Loucy (cell line): Measurements from ENCODE around the gene SIAH1.

Experiments
- H2AFZ ChIP-seq: fragments of 200-600 bp; sonication (generic); 2 replicates; pipeline ENCODE4 v1.6.0; 2016; ENCODE audit warnings: antibody characterized with exemption, mild to moderate bottlenecking, low read length, moderate library complexity
- H3F3A ChIP-seq: fragments of 200-600 bp; 2 replicates; pipeline ENCODE4 v1.6.0; 2016; ENCODE audit warnings: antibody characterized with exemption, low read depth, mild to moderate bottlenecking
- H3K27me3 ChIP-seq: fragments of 200-600 bp; sonication (generic); 2 replicates; pipeline ENCODE4 v1.6.1; 2014; ENCODE audit warnings: low read length, mild to moderate bottlenecking; ENCODE audit not compliant: insufficient read depth, poor library complexity, severe bottlenecking
- H3K36me3 ChIP-seq: fragments of 200-600 bp; sonication (generic); 2 replicates; pipeline ENCODE4 v1.6.1; 2016; ENCODE audit warnings: low read length; ENCODE audit not compliant: insufficient read depth
- H3K4me1 ChIP-seq: fragments of 200-600 bp; sonication (generic); 2 replicates; pipeline ENCODE4 v1.5.1; 2014; ENCODE audit warnings: low read length, mild to moderate bottlenecking; ENCODE audit not compliant: insufficient read depth, poor library complexity, severe bottlenecking
- H3K4me2 ChIP-seq: fragments of 200-600 bp; sonication (generic); 2 replicates; pipeline ENCODE4 v1.6.0; 2014; ENCODE audit warnings: antibody characterized with exemption, low read length, low read depth, mild to moderate bottlenecking; ENCODE audit not compliant: poor library complexity, severe bottlenecking
- H3K4me3 ChIP-seq: fragments of 200-600 bp; sonication (generic); 2 replicates; pipeline ENCODE4 v1.5.1; 2014; ENCODE audit warnings: low read length, mild to moderate bottlenecking, mixed read lengths; ENCODE audit not compliant: poor library complexity, severe bottlenecking
- H3K79me2 ChIP-seq: fragments of 200-600 bp; sonication (generic); 2 replicates; pipeline ENCODE4 v1.6.1; 2014; ENCODE audit warnings: low read length; ENCODE audit not compliant: insufficient read depth
- H3K9ac ChIP-seq: fragments of 200-600 bp; sonication (generic); 2 replicates; pipeline ENCODE4 v1.6.0; 2014; ENCODE audit warnings: mild to moderate bottlenecking, low read depth, low read length, moderate library complexity; ENCODE audit not compliant: poor library complexity, severe bottlenecking
- H3K9me2 ChIP-seq: fragments of 200-600 bp; sonication (generic); replicated peaks from 2 replicates; pipeline ENCODE4 v1.6.1; 2016; ENCODE audit warnings: low read depth, low read length, mixed read lengths
- H3K9me3 ChIP-seq: fragments of 200-600 bp; sonication (generic); 2 replicates; pipeline ENCODE4 v1.6.1; 2014; ENCODE audit warnings: mild to moderate bottlenecking, antibody characterized with exemption, low read length, low read depth; ENCODE audit not compliant: insufficient read depth
- H4K20me1 ChIP-seq: fragments of 200-600 bp; sonication (generic); 2 replicates; pipeline ENCODE4 v1.6.0; 2014; ENCODE audit warnings: antibody characterized with exemption, low read length, mild to moderate bottlenecking; ENCODE audit not compliant: insufficient read depth, poor library complexity, severe bottlenecking
- EZH2phosphoT487 ChIP-seq: fragments of 200-600 bp; IDR thresholded peaks from 2 replicates; pipeline ENCODE4 v1.6.1; 2018; ENCODE audit warnings: antibody characterized with exemption, mild to moderate bottlenecking, moderate library complexity, borderline replicate concordance
- TF ChIP-seq, protein P1 (sequence below): fragments of 200-600 bp; sonication (generic); conservative IDR thresholded peaks from 2 replicates; pipeline ENCODE4 v1.5.1; 2014; ENCODE audit warnings: mild to moderate bottlenecking, antibody characterized with exemption, low read length

The SIAH1 gene

DNA sequence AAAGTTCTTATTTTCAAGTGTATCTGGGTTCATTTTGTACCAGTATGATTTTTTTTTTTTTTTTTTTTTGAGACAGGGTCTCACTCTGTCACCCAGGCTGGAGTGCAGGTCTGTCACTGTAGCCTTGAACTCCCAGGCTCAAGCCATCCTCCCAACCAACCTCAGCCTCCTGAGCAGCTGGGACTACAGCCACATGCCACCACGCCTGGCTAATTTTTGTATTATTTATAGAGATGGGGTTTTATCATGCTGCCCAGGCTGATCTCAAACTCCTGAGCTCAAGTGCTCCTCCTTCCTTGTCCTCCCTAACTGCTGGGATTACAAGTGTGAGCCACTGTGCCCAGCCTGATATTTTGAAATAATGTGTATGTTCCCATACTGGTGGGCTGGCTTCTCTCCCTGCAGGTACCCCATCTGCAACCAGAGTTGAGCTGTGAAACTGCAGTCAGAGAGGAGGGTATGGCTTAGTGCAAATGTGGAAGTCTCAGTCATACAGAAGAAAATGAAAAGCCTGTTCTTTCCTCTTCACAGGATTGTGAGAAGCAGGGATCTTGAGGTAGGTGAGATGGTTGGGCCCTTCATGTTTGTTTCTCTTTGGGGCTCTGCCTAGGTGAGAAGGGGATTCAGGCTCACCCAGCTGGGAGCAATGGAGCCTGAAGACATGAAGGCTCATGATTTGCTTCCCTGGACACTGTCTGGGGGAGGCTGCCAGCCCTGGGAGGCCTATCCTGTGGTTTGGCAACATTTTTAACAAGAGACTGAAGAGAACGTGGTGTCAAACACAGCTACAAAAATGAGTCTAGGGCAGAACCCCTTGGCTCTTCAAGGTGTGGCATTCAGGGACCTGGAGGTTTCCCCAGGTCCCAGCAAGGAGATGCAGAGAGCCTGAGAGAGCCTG, 41.3 kb upstream of the SIAH1 start:
- Histone ChIP-seq H3K27me3 (no peaks in the 10 kb centered on the region), H3K4me3 (no peak overlapping the region), H3K79me2 (no peaks in the 10 kb centered on the region), H3K4me1 (no peaks in the 10 kb centered on the region), H3K9me2 (no peaks in the 10 kb centered on the region), H3K36me3 (no peaks in the 10 kb centered on the region), H4K20me1 (no peaks in the 10 kb centered on the region), H3K9ac (no peak overlapping the region), H3K9me3 (no peaks in the 10 kb centered on the region), H3K4me2 (no peak overlapping the region), H3F3A (no peaks in the 10 kb centered on the region), H2AFZ (peak overlapping the region; percentile 10; the same call in 1 of the 2 replicates)
- no peak for TF ChIP-seq EZH2phosphoT487
- TF ChIP-seq, protein P1, sequence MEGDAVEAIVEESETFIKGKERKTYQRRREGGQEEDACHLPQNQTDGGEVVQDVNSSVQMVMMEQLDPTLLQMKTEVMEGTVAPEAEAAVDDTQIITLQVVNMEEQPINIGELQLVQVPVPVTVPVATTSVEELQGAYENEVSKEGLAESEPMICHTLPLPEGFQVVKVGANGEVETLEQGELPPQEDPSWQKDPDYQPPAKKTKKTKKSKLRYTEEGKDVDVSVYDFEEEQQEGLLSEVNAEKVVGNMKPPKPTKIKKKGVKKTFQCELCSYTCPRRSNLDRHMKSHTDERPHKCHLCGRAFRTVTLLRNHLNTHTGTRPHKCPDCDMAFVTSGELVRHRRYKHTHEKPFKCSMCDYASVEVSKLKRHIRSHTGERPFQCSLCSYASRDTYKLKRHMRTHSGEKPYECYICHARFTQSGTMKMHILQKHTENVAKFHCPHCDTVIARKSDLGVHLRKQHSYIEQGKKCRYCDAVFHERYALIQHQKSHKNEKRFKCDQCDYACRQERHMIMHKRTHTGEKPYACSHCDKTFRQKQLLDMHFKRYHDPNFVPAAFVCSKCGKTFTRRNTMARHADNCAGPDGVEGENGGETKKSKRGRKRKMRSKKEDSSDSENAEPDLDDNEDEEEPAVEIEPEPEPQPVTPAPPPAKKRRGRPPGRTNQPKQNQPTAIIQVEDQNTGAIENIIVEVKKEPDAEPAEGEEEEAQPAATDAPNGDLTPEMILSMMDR = no peak

DNA sequence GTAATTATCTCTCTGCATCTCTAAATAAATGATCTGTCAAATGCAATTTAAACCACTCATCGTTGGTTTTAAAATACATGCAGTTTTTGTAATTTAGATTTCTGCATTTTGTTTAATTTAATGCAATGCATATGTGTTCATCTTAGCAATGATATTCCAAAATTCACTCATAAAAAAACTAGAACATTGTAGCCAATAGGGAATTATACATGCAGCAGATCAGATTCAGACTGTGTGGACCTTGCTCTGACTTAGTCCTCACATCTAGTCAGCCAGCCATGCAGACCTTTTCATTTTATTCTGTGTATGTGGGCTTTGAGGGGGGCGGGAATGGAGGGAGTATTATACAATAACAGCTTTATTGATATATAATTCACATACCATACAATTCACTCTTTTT, 37.3 kb upstream of the SIAH1 start:
- no peak overlapping the region for H3K4me2 ChIP-seq
- H3K9me2 ChIP-seq = no peaks in the 10 kb centered on the region
- H2AFZ ChIP-seq = no peak overlapping the region
- H3K4me1 ChIP-seq = no peaks in the 10 kb centered on the region
- H3K4me3 ChIP-seq = no peak overlapping the region
- H3K27me3 ChIP-seq = no peaks in the 10 kb centered on the region
- H4K20me1 ChIP-seq = no peaks in the 10 kb centered on the region
- H3K36me3 ChIP-seq = no peaks in the 10 kb centered on the region
- H3K9me3 ChIP-seq = no peaks in the 10 kb centered on the region
- H3K9ac ChIP-seq = no peak overlapping the region
- H3F3A ChIP-seq = no peaks in the 10 kb centered on the region
- no peak for TF ChIP-seq EZH2phosphoT487
- TF ChIP-seq, protein P1 = no peak
- no peaks in the 10 kb centered on the region for H3K79me2 ChIP-seq

DNA sequence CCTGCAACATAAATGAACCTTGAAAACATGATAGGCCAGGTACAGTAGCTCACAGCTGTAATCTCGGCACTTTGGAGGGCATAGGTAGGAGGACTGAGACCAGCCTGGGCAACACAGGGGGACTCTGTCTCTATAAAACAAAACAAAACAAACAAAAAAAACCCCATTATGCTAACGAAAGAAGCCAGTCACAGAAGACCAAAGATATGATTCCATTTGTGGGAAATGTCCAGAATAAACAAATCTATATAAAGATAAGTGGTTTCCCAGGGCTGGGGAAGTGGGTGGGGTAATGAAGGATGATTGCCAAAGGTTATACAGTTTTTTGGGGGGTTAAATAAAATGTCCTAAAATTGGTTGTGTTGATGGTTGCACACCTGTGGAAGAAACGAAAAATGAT, 36.5 kb upstream of the SIAH1 start:
- Histone ChIP-seq H3K4me1 (no peaks in the 10 kb centered on the region), H3K4me3 (no peak overlapping the region), H3K4me2 (no peak overlapping the region), H3K9ac (no peak overlapping the region), H3K9me3 (no peaks in the 10 kb centered on the region), H2AFZ (no peak overlapping the region), H3K27me3 (no peaks in the 10 kb centered on the region), H4K20me1 (no peaks in the 10 kb centered on the region), H3F3A (no peaks in the 10 kb centered on the region), H3K79me2 (no peaks in the 10 kb centered on the region), H3K36me3 (no peaks in the 10 kb centered on the region), H3K9me2 (no peaks in the 10 kb centered on the region)
- TF ChIP-seq, protein P1 = no peak
- no peak for TF ChIP-seq EZH2phosphoT487
